COR-L47 (cell line): ENCODE results near the gene RPS6KA5.
"Not testable (repeated sequence)": the region's sequence is repeated elsewhere in the genome, so short reads cannot be mapped to it uniquely, and the experiment has no call there.

ENCODE experiments used
- DNase-seq: peaks from one replicate; lab custom pipeline; 2025; lab: John Stamatoyannopoulos, UW

Gene RPS6KA5

GRCh38 chr14:91029456-91030217, 30.8 kb downstream of the RPS6KA5 start:
- DNase-seq, result no peak

GRCh38 chr14:91027561-91027960, 32.9 kb downstream of the RPS6KA5 start:
- DNase-seq, result no peak

- not testable (repeated sequence) for DNase-seq
These were observed 37.8 kb downstream of the RPS6KA5 start for GRCh38 chr14:91022622-91023028.

DNA sequence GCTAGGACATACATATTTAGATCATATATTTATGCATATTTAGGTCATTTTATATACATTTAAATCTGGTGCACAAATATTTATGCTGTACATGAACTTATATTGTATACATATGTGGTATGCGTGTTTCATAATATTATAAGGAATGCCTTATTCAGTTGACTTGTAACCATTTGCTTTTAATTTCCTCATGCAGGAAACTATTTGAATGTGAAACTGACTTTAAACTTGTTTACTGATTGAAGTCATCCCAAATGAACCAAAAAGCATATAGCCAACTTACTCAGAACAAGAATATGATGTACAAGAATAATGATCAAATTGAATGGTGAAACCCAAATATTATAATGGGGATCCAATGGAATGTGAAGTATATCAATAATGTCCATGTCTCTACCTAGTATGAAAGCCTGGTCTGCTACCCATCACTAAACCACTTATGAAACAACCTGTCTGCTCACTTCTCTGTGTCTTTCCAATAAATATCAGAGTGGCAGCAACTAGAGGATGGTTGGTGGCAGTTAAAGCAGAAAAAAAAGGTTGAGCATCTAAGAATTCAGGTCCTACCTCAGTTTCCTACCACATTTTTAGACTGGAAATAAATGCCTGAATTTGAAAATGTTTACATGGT, 38.3 kb downstream of the RPS6KA5 start:
- DNase-seq, result no peak

- no peak for DNase-seq
These were observed 39.3 kb downstream of the RPS6KA5 start for GRCh38 chr14:91021115-91021514.

- DNase-seq, result no peak
These were observed 40.8 kb downstream of the RPS6KA5 start for GRCh38 chr14:91019673-91020072.

DNA sequence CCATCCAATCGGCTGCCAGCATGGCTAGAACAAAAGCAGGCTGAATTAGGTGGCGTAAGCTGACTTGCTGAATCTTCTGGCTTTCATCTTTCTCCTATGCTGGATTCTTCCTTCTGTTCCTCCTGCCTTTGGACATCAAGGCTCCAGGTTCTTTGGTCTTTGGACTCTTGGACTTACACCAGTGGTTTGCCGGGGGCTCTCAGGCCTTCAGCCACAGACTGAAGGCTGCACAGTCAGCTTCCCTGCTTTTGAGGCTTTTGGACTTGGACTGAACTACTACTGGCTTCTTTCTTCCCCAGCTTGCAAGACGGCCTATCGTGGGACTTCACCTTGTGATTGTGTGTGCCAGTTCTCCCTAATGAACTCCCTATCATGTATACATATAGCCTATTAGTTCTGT, 42.0 kb downstream of the RPS6KA5 start:
- no peak for DNase-seq

DNA sequence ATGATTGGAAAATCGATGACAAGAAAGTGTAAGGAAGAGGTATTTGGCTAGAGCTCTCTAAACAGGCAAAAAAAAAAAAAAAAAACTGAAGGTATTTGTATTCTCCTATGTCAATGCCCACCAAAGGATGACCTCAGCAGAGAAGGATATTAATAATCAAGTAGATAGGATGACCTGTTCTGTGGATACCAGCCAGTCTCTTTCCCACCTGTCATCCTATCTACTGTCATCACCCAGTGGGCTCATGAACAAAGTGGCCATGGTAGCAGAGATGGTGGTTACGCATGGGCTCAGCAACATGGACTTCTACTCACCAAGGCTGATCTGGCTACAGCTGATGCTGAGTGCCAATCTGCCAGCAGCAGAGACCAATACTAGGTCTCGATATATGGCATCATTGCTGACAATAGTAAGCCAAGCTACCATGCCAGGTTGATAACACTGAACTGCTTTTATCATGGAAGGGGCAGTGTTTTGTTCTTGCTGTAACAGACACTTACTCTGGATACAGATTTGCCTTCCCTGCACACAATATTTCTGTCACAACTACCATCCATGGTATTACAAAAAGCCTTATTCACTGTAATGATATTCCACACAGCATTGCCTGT, 43.5 kb downstream of the RPS6KA5 start:
- DNase-seq, result no peak

GRCh38 chr14:91015435-91015834, 45.0 kb downstream of the RPS6KA5 start:
- DNase-seq, result no peak

DNA sequence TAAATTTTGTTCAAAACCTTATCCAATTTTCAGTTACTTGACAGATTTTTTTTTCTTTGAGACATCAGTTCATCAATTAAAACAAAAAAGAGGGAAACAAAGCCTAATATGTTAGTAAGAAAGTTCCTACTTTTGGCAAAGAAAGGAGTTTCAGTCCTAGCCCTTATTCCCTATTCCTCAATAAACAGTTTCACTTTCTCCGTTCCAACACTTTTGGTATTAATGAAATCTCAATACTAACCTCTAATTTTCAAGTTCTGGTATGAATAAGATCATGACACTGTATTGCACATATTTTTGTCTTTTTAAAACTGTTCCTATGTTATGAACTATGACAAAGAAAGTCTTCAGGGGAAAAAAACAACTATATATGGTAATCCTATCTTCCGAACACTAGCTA, 48.4 kb downstream of the RPS6KA5 start:
- no peak for DNase-seq

DNA sequence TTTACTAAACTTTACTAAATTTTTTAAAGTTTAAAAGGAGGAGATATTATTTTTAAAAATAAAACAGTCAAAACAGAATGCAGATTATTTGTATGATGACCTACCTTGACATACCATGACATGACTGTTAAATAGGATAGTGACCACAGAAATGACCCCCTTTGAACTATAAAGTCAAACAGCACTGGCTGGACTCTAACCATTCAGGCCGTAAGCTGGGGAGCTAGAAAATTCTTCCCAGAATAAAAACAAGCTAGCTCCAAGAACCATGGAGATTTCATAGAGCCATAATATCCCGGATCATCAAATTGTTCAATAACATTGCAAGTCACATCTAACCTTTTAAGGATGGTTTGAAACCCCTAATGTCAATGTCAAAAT, 50.3 kb downstream of the RPS6KA5 start:
- DNase-seq, result no peak

DNA sequence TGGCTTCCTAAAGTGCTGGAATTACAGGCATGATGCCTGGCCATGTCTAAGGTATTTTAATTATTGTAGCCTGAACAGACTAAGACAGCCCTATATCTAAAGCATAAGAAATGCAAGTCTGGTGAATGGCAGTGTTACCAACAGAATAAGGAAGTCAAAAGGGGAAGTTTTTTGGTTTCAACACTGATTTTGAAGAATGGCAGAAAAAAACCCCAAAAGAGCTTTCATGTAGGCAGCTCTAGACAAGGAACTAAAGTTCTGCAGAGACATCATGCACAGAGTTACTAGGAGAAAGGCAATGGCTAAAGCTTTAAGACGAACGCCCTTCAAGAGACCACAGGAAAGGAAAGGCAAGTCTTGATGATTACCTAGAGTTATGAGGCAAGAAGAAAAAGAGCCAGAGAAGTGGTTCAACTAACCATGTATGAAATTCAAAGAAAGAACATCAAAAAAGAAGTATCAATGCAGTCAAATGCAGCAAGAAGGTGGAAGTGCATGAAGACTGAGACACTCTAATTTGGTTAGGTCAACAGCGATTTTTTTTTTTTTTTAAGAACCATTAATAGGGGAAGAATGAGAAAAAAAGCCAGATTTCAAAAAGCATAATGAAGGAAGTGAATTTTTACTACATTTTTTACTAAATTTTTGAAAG, 50.8 kb downstream of the RPS6KA5 start:
- no peak for DNase-seq

- DNase-seq, result no peak
These were observed 51.6 kb downstream of the RPS6KA5 start for GRCh38 chr14:91008759-91009409.

GRCh38 chr14:91005716-91006115, 54.7 kb downstream of the RPS6KA5 start:
- no peak for DNase-seq

DNA sequence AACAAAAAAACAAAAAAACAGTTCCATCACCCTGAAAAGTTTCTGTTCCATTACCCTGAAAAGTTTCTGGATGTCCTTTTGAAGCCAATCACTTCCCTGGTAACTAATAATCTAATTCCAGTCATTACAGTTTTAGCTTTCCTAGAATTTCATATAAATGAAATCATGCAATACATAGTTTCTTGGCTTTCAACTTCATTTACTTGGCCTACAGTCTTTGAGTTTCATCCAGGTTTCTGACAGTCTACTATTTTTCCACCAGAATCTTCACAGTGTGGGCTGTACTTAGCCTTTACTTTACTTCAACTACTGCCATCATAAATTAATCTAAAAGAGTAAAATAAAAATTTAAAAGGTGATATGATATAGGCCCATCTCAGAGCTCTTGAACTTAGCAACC, 55.5 kb downstream of the RPS6KA5 start:
- DNase-seq, result no peak

GRCh38 chr14:90999299-90999698, 61.1 kb downstream of the RPS6KA5 start:
- no peak for DNase-seq

- no peak for DNase-seq
These were observed 63.5 kb downstream of the RPS6KA5 start for GRCh38 chr14:90996967-90997366.

- DNase-seq, result no peak
These were observed 64.7 kb downstream of the RPS6KA5 start for GRCh38 chr14:90995785-90996184.

DNA sequence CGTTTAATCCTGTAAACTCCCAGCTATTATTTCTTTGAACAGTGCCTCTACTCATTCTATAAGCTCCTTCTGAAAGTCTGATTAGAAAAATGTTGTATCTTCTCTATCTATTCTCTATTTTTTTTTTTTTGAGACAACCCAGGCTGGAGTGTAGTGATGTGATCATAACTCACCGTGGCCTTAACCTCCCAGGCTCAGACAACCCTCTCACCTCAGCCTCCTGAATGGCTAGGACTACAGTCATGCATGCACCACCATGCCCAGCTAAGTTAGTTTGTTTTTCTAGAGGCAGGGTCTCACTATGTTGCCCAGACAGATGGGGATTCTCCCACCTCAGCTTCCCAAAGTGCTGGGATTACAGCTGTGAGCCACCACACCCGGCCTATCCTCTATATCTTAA, 66.6 kb downstream of the RPS6KA5 start:
- no peak for DNase-seq

- DNase-seq, result no peak
These were observed 68.6 kb downstream of the RPS6KA5 start for GRCh38 chr14:90991690-90992443.

GRCh38 chr14:90990141-90990540, 70.3 kb downstream of the RPS6KA5 start:
- DNase-seq, result no peak

DNA sequence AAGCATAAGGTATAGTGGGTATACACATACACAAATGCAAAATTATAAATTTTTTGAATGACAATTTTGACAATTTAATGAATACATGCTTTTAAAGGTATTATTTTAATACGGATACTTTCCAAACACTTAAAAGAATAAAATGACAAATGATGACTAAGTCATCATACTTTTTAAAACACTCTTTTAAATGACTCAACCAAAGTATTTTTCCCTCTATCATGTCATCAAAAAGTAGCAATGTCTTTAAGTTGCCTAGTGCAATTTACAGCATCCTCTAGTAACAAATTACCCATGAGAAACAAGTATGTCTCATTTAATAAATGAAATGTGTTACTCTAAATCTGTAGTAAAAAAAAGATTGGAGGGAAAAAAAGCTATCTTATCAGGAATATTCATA, 73.3 kb downstream of the RPS6KA5 start:
- no peak for DNase-seq
